Ascending aorta (tissue), 2 donors: ENCODE results near the gene RHOC. TPM values are rescaled to one million over a fixed set of nuclear protein-coding genes. Genes with fewer than 3 reads are reported as not detected.
A peak's percentile ranks its signal among the peaks of the same experiment; 100 is the strongest.

Experiments
- DNase-seq, 2 donors: peaks; one replicate each; pipeline ENCODE4 v3.0.0-alpha.2; 2019; ENCODE audit warnings: low spot score in 2 of 2
- H3K27ac ChIP-seq, 2 donors: fragments of 200-600 bp; sonication (generic); one replicate each; pipeline ENCODE4 v1.5.1; 2016 to 2017; ENCODE audit warnings: mild to moderate bottlenecking in 1 of 2
- H3K27me3 ChIP-seq: fragments of 200-600 bp; sonication (generic); one replicate; pipeline ENCODE4 v1.5.1; 2017
- H3K36me3 ChIP-seq, 2 donors: fragments of 200-600 bp; sonication (generic); one replicate each; pipeline ENCODE4 v1.5.1; 2016
- H3K4me1 ChIP-seq, 2 donors: fragments of 200-600 bp; sonication (generic); one replicate each; pipeline ENCODE4 v1.5.1; 2016 to 2017; ENCODE audit warnings: mild to moderate bottlenecking in 1 of 2
- H3K4me3 ChIP-seq, 2 donors: fragments of 200-600 bp; sonication (generic); one replicate each; pipeline ENCODE4 v1.5.1; 2016 to 2017; ENCODE audit warnings: mild to moderate bottlenecking in 1 of 2
- H3K9me3 ChIP-seq, 2 donors: fragments of 200-600 bp; sonication (generic); one replicate each; pipeline ENCODE4 v1.5.1; 2016
- CTCF ChIP-seq, 3 experiments: fragments of 200-600 bp in 2 of 3; fragments of 450-650 bp in 1 of 3; sonication (generic) in 2 of 3; IDR thresholded peaks; one replicate each; pipeline ENCODE4 v1.5.1; 2016 to 2019; ENCODE audit warnings: antibody characterized with exemption in 3 of 3, mild to moderate bottlenecking in 1 of 3, moderate library complexity in 1 of 3
- intact Hi-C: fragments of 100-400 bp; cut with DNase I; formaldehyde crosslinking; loops from one replicate; pipeline ENCODE4 v1.15.1; 2023
- total RNA-seq: library from RNA; depleted of rRNA; stranded (reverse); fragments of >200 nt; gene quantifications from one replicate; pipeline ENCODE4 v1.1.0, GENCODE V29; 2016

RHOC gene
- total RNA-seq, 1 donor from 2014 or later = 379 TPM

GRCh38 chr1:112685913-112686312 lies 21.0 kb downstream of the RHOC start:
- TF ChIP-seq CTCF (IDR thresholded peaks at IDR 0.05) = no peak
- Histone ChIP-seq H3K27ac (no peak overlapping the region), H3K36me3 (peaks cover 8 to 18% of the 10 kb centered on the region in 2 donors), H3K27me3 (no peaks in the 10 kb centered on the region), H3K9me3 (no peaks in the 10 kb centered on the region), H3K4me1 (no peaks in the 10 kb centered on the region), H3K4me3 (no peak overlapping the region)
- DNase-seq = no peak
- intact Hi-C loops = no loop called here

- TF ChIP-seq CTCF (IDR thresholded peaks at IDR 0.05) = no peak
- Histone ChIP-seq H3K27me3 (no peaks in the 10 kb centered on the region), H3K4me1 (peaks cover 0 to 9% of the 10 kb centered on the region in 2 donors), H3K36me3 (no peaks in the 10 kb centered on the region), H3K27ac (no peak overlapping the region), H3K9me3 (no peaks in the 10 kb centered on the region), H3K4me3 (no peak overlapping the region)
- no peak for DNase-seq
- intact Hi-C loops = loop anchor here (10.0 kb wide), 1 partner anchor 174 kb away; the partner anchor contains the start of gene WNT2B
These were observed 28.3 kb downstream of the RHOC start for GRCh38 chr1:112678605-112679004.

- TF ChIP-seq CTCF (IDR thresholded peaks at IDR 0.05) = no peak
- Histone ChIP-seq H3K4me1 (peaks cover 0 to 17% of the 10 kb centered on the region in 2 donors), H3K9me3 (no peaks in the 10 kb centered on the region), H3K36me3 (no peaks in the 10 kb centered on the region), H3K4me3 (no peak overlapping the region), H3K27ac (no peak overlapping the region), H3K27me3 (no peaks in the 10 kb centered on the region)
- intact Hi-C loops = loop anchor here (10.0 kb wide), 1 partner anchor 173 kb away; the partner anchor contains the start of gene WNT2B
- no peak for DNase-seq
These were observed 29.4 kb downstream of the RHOC start for GRCh38 chr1:112677501-112677900.

- no peaks in the 10 kb centered on the region for H3K27me3 ChIP-seq
- H3K36me3 ChIP-seq = no peaks in the 10 kb centered on the region
- DNase-seq = no peak
- no peaks in the 10 kb centered on the region for H3K9me3 ChIP-seq
- H3K4me1 ChIP-seq = peaks cover 0 to 17% of the 10 kb centered on the region in 2 donors
- H3K4me3 ChIP-seq = no peak overlapping the region
- TF ChIP-seq CTCF (IDR thresholded peaks at IDR 0.05) = no peak
- intact Hi-C loops = loop anchor here (10.0 kb wide), 1 partner anchor 172 kb away; the partner anchor contains the start of gene WNT2B
- no peak overlapping the region for H3K27ac ChIP-seq
These were observed 30.4 kb downstream of the RHOC start for GRCh38 chr1:112676543-112676942.

- intact Hi-C loops = loop anchor here (1.0 to 10.0 kb wide), 3 partner anchors 28 to 171 kb away; partner anchors contain the start of genes CAPZA1, ST7L and WNT2B
These were observed 31.1 kb downstream of the RHOC start for GRCh38 chr1:112675728-112676381.

More at GRCh38 chr1:112675728-112676381, 31.1 kb downstream of the RHOC start:
- peaks cover 0 to 17% of the 10 kb centered on the region in 2 donors for H3K4me1 ChIP-seq
- no peaks in the 10 kb centered on the region for H3K27me3 ChIP-seq
- no peak for TF ChIP-seq CTCF (IDR thresholded peaks at IDR 0.05)
- no peaks in the 10 kb centered on the region for H3K36me3 ChIP-seq
- H3K4me3 ChIP-seq = peak overlapping the region; percentile 90 to 99
- no peak for DNase-seq
- H3K27ac ChIP-seq = peak overlapping the region; percentile 85 to 89
- H3K9me3 ChIP-seq = no peaks in the 10 kb centered on the region
